ENCODE measurements around the gene RCCD1.

RCCD1 gene

DNA sequence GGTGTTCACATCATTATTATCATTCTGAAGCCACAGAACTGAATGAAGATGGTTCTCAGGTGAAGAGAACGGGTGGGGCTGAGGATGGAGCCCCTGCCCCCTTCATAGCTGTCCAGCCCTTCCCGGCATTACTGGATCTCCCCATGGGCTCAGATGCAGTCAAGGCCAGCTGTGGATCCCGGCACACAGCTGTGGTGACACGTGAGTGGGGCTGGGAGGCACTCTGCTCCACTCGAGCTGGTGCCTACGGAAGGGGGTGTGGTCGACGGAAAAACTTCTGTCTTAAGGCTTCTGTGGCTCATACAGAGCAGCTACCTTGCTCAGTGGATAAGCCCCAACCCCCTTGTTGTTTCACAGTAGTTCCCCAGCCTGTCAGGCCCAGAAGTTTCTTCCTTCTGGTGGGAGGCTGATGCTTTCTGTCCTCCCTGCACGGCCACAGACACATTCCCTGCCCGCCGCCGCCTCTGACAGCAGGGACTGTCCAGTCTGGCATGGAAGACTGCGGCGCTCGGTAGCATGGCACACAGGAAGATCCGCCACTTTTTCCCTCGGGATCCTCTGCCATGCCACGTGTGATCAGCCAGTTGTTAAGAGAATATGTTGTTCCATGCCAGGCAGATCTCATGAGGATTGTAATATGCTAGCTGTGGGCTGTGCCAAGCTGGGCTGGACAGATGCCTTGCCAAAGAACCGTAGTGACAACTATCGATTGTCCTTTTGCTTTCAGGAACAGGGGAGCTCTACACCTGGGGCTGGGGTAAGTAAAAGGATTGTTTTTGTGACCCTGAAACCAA, 5.8 kb downstream of the RCCD1 start:
- DNase-seq (ENCODE audit: low read depth in 4 of 4, low spot score in 1 of 4): no peak

DNA sequence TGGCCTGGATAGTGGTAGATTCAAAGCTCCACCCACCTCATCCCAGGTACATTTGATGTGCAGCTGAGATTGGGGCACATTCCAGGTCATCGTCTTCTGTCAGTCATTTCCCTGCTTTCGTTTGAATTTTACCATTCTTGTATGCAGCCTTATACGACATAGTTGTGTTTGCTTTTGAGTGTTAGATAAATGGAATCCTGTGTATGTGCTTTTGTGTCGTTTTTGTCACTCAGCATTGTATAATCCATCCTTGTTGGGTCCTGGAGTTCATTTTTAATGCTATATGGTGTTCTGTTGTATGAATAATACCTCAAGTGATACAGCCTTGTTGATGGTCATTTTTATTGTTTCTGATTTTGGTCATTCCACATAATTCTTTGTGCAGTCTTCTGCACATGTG, 7.3 kb downstream of the RCCD1 start:
- DNase-seq (ENCODE audit: low read depth in 4 of 4, low spot score in 1 of 4): no peak

DNA sequence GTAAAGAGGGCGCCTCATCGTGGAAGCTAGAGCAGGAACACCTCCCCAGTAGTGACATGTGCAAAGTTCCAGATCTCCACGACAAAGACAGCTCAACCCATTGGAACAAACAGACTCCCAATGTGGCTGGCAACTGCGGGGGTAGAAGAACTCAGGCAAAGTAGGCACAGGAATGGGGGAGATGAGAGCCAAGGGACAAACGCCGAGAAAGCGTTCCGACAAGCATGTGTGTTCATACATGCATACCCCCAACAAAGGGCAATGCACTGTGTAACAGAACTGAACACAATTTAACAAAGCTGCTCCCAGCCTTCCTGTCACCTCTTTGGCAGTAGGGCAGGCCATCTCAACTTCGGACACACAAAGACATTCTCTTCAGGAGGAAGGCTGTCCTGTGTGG, 11.6 kb downstream of the RCCD1 start:
- DNase-seq (ENCODE audit: low read depth in 4 of 4, low spot score in 1 of 4): no peak

DNA sequence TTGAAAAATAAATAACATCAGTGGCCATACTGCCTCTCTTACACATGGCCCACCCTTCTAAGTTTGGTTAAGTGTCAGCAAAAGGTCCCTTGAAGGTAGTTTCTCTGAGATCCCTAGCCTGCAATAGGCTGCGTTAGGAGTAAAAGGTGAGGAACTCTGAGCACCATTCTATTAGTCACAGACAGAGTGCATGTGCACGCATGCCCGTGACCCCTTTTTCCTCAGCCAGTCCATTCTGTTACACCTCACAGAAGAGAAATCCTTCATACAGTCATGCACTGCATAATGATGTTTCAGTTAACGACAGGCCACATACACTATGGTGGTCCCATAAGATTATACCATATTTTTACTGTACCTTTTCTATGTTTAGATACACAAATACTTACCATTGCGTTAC, 12.5 kb downstream of the RCCD1 start:
- DNase-seq (ENCODE audit: low read depth in 4 of 4, low spot score in 1 of 4): no peak

DNA sequence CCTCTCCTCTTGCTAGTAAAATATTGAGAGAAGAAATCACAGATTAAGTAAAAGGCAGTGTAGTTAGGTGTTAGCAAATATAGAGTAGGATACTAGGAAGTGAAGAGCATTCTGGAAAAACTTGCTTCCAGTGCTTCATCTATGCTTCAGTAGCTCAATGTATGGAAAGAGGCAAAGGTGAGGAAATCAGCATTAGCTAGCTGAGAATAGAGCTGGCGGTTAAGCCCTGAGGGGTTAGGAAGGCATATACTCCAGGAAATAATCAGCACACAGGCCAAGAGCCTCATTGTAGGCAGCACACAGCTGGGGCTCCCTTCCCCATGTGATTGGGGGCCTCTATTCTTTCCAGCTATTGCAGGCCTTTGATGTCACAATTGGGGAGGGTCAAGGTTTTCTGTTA, 13.8 kb downstream of the RCCD1 start:
- DNase-seq (ENCODE audit: low read depth in 4 of 4, low spot score in 1 of 4): no peak

DNA sequence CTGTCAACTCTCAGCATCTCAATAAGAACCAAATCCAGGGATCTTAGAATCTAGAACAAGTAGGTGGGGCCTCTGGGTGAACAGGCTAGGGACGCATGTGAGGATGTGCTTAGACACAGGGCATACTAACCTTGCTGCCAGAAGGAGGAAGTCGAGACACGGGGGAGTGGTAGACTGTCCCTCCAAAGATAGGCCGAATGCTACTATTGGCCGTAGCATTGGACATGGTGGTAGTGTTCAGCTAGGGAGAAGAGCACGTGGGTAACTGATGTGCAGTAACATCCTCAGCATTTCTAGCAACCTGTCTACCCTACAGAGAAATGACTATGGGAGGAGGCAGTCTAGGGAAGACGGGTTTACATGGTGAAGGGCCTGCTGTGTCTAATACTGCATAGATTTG, 15.6 kb downstream of the RCCD1 start:
- DNase-seq (ENCODE audit: low read depth in 4 of 4, low spot score in 1 of 4): no peak

DNA sequence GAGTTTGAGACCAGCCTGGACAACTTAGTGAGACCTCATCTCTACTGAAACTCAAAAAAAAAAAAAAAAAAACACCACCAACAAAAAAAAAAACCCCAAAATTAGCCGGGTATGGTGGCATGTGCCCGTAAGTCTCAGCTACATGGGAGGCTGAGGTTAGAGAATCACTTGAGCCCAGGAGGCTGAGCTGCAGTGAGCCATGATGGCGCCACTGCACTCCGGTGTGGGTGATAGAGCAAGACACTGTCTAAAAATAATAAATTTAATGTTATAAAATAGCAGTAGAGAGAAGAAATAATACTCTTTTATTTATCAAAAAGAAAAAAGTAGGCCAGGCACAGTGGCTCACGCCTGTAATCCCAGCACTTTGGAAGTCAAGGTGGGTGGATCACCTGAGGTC, 17.4 kb downstream of the RCCD1 start:
- DNase-seq (ENCODE audit: low read depth in 4 of 4, low spot score in 1 of 4): no peak

DNA sequence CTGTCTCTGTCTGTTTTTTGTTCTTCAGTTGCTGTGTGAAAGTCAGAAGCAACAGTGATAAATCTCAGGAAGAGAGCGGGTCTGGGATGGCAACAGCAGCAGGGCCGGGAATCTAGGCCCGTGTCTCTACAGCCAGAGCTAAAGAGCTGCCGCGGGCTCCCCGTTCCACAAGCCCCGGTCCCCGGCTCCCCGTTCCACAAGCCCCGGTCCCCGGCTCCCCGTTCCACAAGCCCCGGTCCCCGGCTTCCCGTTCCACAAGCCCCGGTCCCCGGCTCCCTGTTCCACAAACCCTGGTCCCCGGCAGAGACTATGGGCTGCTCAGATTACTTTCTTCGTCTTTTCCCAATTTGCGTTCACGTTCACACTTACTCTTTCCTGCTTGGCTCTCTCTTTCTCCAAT, 19.5 kb downstream of the RCCD1 start:
- no peak for DNase-seq (ENCODE audit: low read depth in 4 of 4, low spot score in 1 of 4)

DNA sequence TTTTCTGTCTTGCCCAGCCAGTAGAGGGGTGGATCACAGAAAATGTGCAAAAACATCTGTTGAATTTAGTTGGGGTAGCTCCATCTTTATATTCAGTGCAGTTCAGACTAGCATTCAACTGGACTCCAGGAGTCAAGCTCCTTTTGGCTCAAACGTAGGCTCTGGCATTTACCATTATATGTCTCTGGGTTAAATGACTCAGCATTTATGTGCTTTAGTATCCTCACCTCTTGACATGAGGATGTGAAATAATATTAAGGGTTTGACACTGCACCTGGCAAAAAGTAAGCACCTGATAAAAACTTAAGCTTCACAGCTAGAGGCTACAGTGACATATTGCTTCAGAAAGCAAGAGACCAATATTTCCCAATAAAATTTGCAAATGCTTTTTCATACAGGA, 24.9 kb downstream of the RCCD1 start:
- no peak for DNase-seq (ENCODE audit: low read depth in 4 of 4, low spot score in 1 of 4)

DNA sequence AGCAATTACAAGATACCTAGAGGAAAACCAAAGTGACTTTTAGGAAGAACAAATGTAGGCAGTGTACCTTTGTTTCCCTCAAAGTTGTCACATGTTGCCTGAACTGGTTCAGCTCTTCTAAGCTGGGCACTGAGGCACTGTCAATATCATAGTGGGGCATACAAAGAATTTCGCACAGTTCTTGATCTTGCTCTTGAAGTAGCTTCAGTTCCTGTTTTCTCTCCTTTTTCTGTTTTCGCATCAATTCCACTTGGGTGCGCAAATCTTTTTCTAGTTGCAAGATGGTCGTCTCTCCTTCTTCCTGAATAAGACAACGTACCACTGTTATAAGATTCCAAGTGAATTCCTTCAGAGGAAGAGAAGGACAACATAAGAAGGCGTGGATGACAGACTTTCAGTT, 27.0 kb downstream of the RCCD1 start:
- DNase-seq (ENCODE audit: low read depth in 4 of 4, low spot score in 1 of 4): no peak

DNA sequence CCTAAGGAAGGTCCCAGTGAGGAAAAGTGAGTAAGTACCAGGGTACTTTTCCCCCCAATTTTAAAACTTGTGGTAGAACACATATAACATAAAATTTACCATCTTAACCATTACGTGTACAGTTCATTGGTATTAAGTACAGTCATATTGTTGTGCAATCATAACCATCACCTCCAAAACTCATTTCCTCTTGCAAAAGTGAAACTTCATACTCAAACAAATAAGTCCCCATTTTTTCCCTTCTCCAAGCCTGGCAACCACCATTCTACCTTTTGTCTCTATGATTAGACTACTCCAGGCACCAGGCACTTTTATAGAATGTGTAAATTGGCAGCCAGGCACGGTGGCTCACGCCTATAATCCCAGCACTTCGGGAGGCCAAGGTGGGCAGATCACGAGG, 27.5 kb downstream of the RCCD1 start:
- no peak for DNase-seq (ENCODE audit: low read depth in 4 of 4, low spot score in 1 of 4)

DNA sequence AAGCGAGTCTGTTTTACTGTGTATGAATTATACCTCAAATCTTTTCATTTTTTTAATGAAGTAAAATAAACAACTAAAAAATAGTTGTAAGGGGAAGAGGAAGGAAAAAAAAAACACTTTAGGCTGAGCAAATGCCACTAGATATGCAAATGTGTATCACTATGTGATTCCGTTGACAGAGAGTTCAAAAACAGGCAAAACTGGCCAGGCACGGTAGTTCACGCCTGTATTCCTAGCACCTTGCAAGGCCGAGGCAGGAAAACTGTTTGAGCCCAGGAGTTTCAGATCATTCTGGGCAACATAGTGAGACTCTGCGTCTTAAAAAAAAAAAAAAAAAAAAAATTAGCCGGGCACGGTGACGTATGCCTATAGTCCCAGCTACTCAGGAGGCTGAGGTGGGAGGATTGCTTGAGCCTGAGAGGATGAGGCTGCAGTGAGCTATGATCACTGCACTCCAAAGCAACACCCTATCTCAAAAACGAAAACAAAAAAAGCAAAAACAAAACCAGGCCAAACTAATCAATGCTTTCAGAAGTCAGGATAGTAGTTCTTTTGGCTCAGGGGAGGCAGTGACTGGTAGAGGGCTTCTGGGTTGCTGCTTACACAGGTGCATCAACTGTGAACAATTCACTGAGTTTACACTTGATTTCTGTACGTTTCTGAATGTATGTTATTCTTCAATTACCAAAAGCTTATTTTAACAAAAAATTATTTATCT, 32.3 kb downstream of the RCCD1 start:
- DNase-seq (ENCODE audit: low read depth in 4 of 4, low spot score in 1 of 4): no peak

DNA sequence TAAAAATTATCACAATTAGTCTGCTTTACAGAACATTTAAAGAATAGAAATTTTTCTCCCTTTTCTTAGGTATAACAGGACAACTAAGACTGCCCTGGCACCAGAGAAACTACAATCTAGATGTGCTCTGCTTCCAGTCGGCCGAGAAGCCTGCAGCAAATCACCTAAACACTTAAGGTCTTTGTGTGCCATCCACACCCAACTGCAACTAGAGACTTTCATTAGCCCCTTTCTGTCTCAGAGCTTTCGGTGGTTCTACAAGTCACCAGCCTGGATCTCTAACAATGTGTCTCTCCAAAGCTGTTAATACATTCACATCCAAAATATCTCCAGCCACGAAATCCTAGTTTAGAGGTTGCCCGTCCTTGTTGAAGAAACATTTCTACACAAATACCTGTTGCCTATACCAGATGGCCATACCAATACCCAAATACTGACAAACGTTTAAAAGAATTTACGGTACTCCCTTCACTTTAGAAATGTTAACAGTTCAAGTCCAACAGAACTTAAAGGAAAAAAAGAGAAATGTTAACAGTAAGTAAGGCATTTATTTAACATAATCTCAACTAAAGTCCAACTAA, 33.0 kb downstream of the RCCD1 start:
- DNase-seq (ENCODE audit: low read depth in 4 of 4, low spot score in 1 of 4): no peak

DNA sequence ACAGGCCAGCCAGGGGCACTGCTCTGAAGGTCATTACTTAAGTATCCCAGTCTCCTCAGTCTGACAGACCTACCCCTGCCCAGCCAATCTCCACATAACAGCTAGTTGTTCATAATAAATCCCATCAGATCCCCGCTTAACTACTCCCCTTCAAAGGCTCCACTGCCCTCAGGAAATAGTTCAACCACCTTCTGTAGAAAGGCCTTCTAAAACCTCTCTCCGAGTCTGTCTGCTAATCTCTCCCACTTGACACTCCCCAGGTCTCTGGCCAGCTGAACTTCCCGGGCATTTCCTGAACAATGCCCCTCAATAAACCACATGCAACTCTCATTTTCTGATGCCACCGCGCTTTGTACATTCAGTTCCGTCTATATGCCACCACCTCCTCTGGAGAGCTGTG, 33.6 kb downstream of the RCCD1 start:
- no peak for DNase-seq (ENCODE audit: low read depth in 4 of 4, low spot score in 1 of 4)

DNA sequence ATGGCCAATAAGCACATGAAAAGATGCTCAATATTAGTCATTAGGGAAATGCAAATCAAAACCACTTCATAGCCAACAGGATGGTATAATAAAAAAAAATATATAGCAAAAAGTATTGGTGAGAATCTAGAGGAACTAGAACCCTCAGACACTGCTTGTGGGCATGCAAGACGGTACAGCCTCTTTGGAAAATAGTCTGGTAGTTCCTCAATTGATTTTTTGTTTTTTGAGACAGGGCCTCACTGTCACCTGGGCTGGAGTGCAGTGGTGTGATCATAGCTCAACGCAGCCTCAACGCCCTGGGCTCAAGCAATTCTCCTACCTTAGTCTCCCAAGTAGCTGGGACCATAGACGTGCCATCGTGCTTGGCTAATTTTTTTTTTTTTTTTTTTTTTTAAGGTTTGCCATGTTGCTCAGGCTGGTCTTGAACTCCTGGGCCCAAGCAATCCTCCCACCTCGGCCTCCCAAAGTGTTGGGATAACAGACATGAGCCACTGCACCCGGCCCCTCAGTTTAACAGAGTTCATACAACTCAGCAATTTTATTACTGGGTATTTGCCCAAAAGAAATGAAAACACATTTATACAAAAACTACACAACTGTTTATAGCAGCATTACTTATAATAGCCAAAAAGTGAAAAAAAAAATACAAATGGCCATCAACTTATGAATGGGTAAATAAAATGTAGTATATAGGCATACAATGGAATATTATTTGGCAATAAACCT, 34.5 kb downstream of the RCCD1 start:
- no peak for DNase-seq (ENCODE audit: low read depth in 4 of 4, low spot score in 1 of 4)

DNA sequence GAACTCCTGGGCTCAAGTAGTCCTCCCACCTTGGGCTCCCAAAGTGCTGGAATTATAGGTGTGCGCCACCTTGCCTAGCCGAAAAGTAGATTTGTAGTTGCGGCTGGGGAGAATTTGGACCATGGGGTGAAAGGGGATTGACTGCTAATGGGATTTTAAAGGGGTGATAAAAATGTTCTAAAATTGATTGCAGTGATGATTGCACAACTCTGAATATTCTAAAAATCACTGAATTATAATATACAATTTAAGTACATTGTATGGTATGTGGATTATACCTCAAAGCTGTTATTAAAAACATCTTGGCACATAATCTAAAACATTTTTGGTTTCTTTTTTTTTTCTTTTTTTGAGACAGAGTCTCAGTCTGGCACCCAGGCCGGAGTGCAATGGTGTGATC, 35.8 kb downstream of the RCCD1 start:
- DNase-seq (ENCODE audit: low read depth in 4 of 4, low spot score in 1 of 4): no peak

DNA sequence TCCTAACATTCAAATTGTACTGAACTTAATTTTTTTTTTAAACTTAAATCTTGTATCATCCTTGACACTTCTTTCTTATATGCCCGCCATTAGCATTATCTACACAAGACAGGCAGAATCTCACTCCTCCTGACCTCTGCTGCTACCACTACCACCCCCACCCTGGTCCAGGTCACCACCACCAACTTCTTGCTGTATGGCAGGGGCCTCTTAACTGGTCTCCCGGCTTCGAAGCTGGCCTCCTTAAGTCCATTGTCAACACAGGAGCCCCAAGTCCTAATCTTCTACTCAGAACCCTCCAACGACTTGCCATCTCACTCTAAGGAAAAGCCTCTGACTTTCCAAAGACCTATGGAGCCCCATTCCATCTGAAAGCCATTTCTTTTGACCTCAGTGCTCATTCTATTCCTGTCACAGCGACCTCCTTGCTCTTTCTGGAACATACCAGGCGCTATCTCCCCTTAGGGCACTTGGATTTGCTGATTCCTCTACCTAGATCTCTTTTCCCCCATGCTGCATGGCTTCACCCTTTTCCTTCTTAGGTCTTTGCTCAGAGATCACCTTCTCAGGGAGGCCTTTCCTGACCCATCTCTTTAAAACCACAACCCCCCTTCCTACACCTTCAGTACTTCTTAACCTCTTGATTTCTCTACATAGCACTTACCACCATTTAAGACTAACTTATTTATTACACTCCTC, 37.1 kb downstream of the RCCD1 start:
- DNase-seq (ENCODE audit: low read depth in 4 of 4, low spot score in 1 of 4): no peak

DNA sequence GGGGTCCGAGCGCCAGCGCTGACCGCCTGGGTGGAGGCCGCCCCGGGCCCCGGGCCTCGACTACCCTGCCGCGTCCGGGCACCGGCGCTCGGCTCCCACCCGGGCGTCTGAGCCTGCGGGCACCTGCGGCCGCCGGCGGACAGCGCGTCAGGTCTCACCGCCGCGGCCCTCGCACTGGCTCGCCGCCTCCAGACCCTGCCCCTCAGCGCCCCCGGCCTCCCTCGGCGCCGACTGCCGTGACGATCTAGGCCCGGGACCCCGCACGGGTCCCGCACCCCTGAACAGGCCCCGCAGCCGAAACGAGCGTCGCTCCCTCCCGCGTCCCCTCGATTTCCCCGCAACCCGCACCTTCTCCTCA, 39.4 kb downstream of the RCCD1 start:
- DNase-seq (ENCODE audit: low read depth in 4 of 4, low spot score in 1 of 4): peak in 2 of 4 experiments; percentile 2 to 7

DNA sequence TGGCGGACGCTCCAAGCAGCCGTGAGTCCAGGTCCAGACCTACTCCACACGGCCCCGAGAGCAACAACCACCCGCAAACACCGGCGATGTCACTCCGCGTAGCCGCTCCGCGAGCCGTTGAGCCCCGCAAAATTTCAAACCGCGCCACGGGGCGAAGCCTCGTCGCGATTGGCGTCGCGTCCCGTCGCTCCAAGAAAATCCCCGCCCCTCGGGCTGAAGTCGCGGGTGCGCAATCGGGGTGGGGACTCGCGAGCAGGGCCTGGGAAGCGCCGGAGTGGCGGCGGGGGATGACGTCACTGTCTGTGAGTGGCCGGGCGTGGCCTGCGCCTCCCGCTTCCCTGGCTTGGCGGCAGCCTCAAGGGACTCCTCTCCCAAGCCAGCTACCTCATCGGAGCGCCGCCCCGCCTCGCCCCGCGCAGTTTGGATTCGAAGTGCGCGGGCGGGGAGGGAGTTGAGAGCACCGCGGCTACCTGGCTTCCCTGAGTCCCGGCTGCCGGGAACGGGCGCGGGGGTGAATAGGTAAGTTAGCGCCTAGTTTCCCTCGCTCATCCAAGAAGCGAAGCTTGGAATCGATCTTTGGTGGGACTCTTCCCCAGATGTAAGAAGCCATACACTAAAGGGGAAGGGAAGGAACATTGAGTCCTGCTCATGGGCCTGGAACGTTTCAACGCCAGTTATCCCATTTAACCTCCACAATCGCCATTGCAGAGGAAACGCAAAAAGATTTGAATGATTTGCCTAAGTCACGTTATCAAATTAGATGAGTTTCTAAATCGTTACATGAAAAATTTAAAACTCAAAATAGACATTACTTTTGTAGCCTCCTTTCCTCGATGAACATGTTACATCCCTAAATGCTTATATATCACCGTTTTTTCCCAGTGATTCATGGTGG, 40.0 kb downstream of the RCCD1 start, which contains the start of gene PRC1:
Gene PRC1, minus strand, starts transcription at position 119 of the 895 bp plus-strand sequence. Its CDS starts 118 bp downstream, at position 1.
- peak; percentile 93 to 98 (median 98) for DNase-seq (ENCODE audit: low read depth in 4 of 4, low spot score in 1 of 4)

DNA sequence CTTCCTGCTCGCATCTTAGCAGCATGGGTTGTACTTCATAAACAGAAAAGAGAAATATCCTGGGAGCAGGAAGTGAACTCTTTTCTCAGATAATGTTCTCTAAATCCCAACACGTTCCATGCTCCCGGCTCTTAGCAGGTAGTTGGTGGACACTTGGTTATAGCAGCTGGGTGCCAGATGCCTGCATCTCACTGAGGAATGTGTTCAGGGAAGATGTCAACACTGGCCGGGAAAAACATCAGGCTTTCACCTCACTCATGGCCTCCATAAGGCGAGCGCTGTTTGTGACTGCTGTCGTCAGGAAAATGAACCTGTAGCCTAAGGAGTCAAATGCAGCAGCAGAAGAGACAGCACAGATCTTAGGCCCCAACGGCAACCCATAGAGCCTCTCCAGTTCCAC, 44.1 kb downstream of the RCCD1 start:
- no peak for DNase-seq (ENCODE audit: low read depth in 4 of 4, low spot score in 1 of 4)

Measured in stimulated activated CD4-positive, alpha-beta T cell treated with anti-CD3 and anti-CD28 coated beads, Interleukin-1b, Interleukin-23, amount 100 ng/mL, for 24 hours (primary cell).